Measurements from ENCODE around the gene SERTAD2. TPM values are rescaled to one million over a fixed set of nuclear protein-coding genes. Genes with fewer than 3 reads are reported as not detected.
A peak's percentile ranks its signal among the peaks of the same experiment; 100 is the strongest.

SERTAD2 gene
- total and polyA plus RNA-seq, 2 experiments from 2014 or later: 6.2 to 6.4 TPM

- Mint-ChIP-seq H3K36me3 (ENCODE audit: low read depth) (no peaks in the 10 kb centered on the region), H3K4me3 (no peak overlapping the region), H3K9me3 (no peaks in the 10 kb centered on the region), H3K27me3 (ENCODE audit: insufficient read depth, low read depth, poor library complexity) (peaks cover 10% of the 10 kb centered on the region), H3K4me1 (peaks cover 23% of the 10 kb centered on the region), H3K27ac (peak overlapping the region; percentile 30; the same call in 1 of the 2 replicates)
- Histone ChIP-seq H3K4me1 (ENCODE audit: insufficient read depth) (peaks cover 8% of the 10 kb centered on the region; the same call in 1 of the 2 replicates), H3K9me2 (ENCODE audit: insufficient read depth) (no peaks in the 10 kb centered on the region), H3K27ac (ENCODE audit: low read depth) (no peak overlapping the region), H3K79me2 (replicated peaks; ENCODE audit: insufficient read depth) (no peaks in the 10 kb centered on the region), H3F3A (replicated peaks; ENCODE audit: low read depth) (no peaks in the 10 kb centered on the region), H3K4me3 (no peak overlapping the region), H3K36me3 (ENCODE audit: insufficient read depth) (no peaks in the 10 kb centered on the region), H2AFZ (no peak overlapping the region), H3K4me2 (no peak overlapping the region), H3K27me3 (ENCODE audit: insufficient read depth) (no peaks in the 10 kb centered on the region), H4K20me1 (replicated peaks; ENCODE audit: insufficient read depth) (no peaks in the 10 kb centered on the region)
- TF ChIP-seq CREB1 (CRISPR knock-in tag; IDR thresholded peaks at IDR 0.05; ENCODE audit: low read depth) (no peak), EZH2phosphoT487 (IDR thresholded peaks at IDR 0.05; ENCODE audit: unreplicated experiment) (no peak), NANOG (IDR thresholded peaks at IDR 0.05; ENCODE audit: borderline replicate concordance) (no peak), POLR2AphosphoS5 (IDR thresholded peaks at IDR 0.05; ENCODE audit: low read depth) (no peak), STAT1 (IDR thresholded peaks at IDR 0.05; ENCODE audit: unreplicated experiment) (no peak), EZH2 (IDR thresholded peaks at IDR 0.05; ENCODE audit: low read depth, unreplicated experiment) (no peak), CTCF (conservative IDR thresholded peaks at IDR 0.05; ENCODE audit: low read depth in 2 of 2) (no peak), ZNF114 (CRISPR knock-in tag; IDR thresholded peaks at IDR 0.05) (no peak), REST (IDR thresholded peaks at IDR 0.05; ENCODE audit: unreplicated experiment) (no peak), ETS1 (IDR thresholded peaks at IDR 0.05) (no peak), JUNB (IDR thresholded peaks at IDR 0.05; ENCODE audit: unreplicated experiment) (no peak), ZNF331 (CRISPR knock-in tag; IDR thresholded peaks at IDR 0.05; ENCODE audit: low read depth) (no peak), ZNF462 (CRISPR knock-in tag; IDR thresholded peaks at IDR 0.05) (no peak)
- DNase-seq (ENCODE audit: low spot score) (no peak), ATAC-seq (no peak)
Measured at GRCh38 chr2:64626146-64626809, 27.4 kb downstream of the SERTAD2 start.

Measured in GM23338 (cell line).